SH-SY5Y (cell line): ENCODE data around the gene KIAA0753.

Experiments used
- GATA2 ChIP-seq: IDR thresholded peaks from 2 replicates; pipeline ENCODE4 v1.6.1; 2011; ENCODE audit warnings: mild to moderate bottlenecking, low read depth, low read length
- GATA3 ChIP-seq: IDR thresholded peaks from 2 replicates; pipeline ENCODE4 v1.6.1; 2011; ENCODE audit warnings: low read depth, mild to moderate bottlenecking, low read length, moderate library complexity

DNA sequence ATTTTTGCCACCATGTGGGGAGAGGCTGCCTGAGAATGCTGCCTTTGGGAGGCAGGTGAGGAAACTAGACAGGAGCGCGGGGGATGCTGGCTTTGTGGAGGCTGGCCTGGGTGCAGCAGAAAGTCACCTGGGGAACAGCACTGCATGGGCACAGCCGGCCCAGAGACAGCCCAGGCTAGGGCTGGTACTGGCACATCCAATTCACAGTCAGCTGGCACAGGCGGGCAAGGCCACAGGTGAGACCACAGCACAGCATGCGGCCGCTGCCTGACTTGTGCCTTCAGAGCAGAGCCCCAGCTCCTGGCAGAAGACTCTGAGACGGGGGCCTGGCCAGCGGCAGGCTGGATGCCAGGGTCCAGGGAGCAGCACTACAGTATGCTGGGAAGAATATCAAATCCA lies 67.5 kb downstream of the KIAA0753 start:
- no peak for TF ChIP-seq GATA2
- TF ChIP-seq GATA3 = no peak
